GM19043 (cell line): ENCODE results near the gene KRTAP9-7.
"Not testable (repeated sequence)": the region's sequence is repeated elsewhere in the genome, so short reads cannot be mapped to it uniquely, and the experiment has no call there.

Experiments
- ATAC-seq: cut with Tn5 transposase; IDR thresholded peaks from one replicate; pipeline ENCODE4 v1.9.1; 2021; ENCODE audit warnings: low read depth; ENCODE audit not compliant: unreplicated experiment

KRTAP9-7 gene

DNA sequence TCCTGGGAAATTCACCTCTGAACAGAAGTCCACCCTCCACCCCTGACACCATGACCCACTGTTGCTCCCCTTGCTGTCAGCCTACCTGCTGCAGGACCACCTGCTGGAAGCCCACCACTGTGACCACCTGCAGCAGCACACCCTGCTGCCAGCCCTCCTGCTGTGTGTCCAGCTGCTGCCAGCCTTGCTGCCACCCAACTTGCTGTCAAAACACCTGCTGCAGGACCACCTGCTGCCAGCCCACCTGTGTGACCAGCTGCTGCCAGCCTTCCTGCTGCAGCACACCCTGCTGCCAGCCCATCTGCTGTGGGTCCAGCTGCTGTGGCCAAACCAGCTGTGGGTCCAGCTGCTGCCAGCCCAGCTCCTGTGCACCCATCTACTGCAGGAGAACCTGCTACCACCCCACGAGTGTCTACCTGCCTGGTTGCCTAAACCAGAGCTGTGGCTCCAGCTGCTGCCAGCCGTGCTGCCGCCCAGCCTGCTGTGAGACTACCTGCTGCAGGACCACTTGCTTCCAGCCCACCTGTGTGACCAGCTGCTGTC, at the start of gene KRTAP9-7:
TSS of gene KRTAP9-7 (plus strand) at position 51 of the 543 bp plus-strand sequence. CDS start at position 51, 0 bp downstream.
- ATAC-seq: not testable (repeated sequence)

DNA sequence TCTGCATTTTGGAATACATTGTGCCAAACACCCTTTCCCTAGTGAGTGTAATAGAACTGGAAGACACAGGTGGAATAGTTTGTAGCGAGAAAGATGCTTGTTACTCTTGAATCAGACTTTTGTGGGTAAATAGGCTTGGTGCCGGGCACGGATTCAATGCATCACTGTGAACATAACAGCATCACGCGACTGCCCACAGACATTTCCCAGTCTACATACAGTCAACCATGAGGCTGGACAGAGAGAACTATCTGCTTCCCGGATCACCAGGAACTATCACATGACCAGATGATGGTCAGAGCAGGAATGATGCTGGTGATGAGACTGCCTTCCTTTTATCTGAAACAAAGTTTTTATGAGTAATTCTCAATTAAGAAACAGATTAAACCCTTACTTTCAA, 49.4 kb upstream of the KRTAP9-7 start:
- no peak for ATAC-seq

DNA sequence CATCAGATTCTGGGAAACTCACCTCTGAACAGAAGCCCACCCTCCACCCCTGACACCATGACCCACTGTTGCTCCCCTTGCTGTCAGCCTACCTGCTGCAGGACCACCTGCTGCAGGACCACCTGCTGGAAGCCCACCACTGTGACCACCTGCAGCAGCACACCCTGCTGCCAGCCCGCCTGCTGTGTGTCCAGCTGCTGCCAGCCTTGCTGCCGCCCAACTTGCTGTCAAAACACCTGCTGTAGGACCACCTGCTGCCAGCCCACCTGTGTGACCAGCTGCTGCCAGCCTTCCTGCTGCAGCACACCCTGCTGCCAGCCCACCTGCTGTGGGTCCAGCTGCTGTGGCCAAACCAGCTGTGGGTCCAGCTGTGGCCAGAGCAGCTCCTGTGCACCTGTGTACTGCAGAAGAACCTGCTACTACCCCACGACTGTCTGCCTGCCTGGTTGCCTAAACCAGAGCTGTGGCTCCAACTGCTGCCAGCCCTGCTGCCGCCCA, 48.9 kb upstream of the KRTAP9-7 start, which contains the start of gene KRTAP9-2:
TSS of gene KRTAP9-2 (plus strand) at position 51 of the 498 bp plus-strand sequence. CDS start at position 58, 7 bp downstream.
- not testable (repeated sequence) for ATAC-seq

DNA sequence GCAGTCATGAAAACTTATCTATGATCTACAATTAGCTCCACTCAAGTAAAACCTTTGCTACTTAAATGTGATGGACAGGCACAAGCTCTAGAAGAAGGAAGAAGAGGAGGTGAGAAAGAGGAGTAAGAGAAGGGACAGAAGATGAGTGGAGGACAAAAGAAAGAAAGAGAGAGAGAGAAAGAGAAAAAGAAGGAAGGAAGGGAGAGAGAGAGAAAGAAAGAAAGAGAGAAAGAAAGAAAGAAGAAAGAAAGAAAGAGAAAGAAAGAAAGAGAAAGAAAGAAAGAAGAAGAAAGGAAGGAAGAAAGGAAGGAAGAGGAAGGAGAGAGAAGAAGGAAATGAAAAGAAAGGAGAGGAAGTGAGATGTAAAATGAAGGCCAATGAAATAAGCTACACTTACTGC, 45.4 kb upstream of the KRTAP9-7 start:
- ATAC-seq: no peak

- no peak for ATAC-seq
Measured at GRCh38 chr17:41231731-41232130, 43.8 kb upstream of the KRTAP9-7 start.

- ATAC-seq: not testable (repeated sequence)
Measured at GRCh38 chr17:41232399-41233105, 42.9 kb upstream of the KRTAP9-7 start, which contains the start of gene KRTAP9-3. KRTAP9-3 (plus strand) TSS chr17:41232449; CDS start chr17:41232502, 53 bp downstream.

DNA sequence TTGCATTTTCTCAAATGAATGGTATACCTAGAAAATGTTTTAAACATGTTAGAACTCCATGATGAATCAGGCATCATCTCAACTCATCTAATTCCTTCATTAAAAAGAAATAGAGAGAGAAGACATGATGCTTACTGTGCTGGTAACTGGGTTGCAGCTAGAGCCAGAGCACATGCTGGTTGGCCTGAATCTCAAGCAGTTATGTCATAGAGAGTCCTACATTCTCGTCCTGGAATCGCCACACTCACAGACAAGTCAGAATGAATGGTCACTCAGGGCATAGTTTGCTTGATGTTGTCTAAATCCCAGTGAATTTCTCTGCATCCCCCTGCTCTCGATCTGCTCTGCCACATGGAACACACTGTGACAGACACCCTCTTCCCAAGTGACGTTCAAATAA, 38.4 kb upstream of the KRTAP9-7 start:
- ATAC-seq: not testable (repeated sequence)

DNA sequence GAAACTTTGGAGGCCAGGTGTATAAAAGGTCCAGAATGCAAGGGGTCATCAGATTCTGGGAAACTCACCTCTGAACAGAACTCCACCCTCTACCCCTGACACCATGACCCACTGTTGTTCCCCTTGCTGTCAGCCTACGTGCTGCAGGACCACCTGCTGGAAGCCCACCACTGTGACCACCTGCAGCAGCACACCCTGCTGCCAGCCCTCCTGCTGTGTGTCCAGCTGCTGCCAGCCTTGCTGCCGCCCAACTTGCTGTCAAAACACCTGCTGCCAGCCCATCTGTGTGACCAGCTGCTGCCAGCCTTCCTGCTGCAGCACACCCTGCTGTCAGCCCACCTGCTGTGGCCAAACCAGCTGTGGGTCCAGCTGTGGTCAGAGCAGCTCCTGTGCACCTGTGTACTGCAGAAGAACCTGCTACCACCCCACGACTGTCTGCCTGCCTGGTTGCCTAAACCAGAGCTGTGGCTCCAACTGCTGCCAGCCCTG, 37.5 kb upstream of the KRTAP9-7 start, which contains the start of gene KRTAP9-8:
TSS of gene KRTAP9-8 (plus strand) at position 51 of the 489 bp plus-strand sequence. CDS start at position 104, 53 bp downstream.
- not testable (repeated sequence) for ATAC-seq

- ATAC-seq: not testable (repeated sequence)
Measured at GRCh38 chr17:41246995-41247787, 28.3 kb upstream of the KRTAP9-7 start.

GRCh38 chr17:41249637-41250240, 25.8 kb upstream of the KRTAP9-7 start, which contains the start of gene KRTAP9-4:
KRTAP9-4 (plus strand) TSS chr17:41249687; CDS start chr17:41249721, 34 bp downstream.
- not testable (repeated sequence) for ATAC-seq

GRCh38 chr17:41251261-41251660, 24.2 kb upstream of the KRTAP9-7 start:
- ATAC-seq: no peak

DNA sequence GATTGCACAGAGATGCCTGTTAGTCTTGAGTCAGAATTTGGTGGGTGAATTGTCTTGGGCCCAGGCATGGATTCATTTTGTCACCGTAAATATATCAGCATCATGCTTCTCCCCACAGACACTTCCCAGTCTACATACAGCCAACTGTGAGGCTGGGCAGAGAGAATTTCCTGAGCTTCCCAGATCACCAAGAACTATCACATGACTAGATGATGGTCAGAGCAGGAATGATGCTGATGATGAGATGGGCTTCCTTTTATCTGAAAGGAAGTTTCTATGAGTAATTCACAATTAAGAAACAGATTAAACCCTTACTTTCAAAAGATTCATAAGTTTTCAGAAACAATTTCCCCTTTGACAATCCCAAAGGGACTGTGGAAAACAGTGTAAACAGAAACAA, 20.6 kb upstream of the KRTAP9-7 start:
- ATAC-seq: no peak

DNA sequence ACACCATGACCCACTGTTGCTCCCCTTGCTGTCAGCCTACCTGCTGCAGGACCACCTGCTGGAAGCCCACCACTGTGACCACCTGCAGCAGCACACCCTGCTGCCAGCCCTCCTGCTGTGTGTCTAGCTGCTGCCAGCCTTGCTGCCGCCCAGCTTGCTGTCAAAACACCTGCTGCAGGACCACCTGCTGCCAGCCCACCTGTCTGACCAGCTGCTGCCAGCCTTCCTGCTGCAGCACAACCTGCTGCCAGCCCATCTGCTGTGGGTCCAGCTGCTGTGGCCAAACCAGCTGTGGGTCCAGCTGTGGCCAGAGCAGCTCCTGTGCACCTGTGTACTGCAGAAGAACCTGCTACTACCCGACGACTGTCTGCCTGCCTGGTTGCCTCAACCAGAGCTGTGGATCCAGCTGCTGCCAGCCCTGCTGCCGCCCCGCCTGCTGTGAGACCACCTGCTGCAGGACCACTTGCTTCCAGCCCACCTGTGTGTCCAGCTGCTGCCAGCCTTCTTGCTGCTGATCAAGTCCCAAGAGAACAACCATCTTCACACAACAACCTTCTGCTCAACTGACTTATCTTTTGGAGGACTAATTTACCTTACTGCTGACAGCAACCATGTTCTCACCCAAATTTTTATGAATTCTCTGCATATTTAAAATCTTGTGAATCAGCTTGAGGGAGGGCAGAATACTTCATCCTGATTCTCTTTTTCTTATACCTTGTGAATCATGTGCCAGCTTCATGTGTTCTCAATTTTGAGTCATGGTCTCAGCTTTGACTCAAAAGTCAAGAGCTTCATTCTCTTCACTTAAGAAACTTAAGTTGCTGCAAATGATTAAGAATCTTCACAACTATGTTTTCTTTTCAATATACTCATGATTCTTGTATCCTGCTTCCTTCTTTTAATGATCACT, 19.9 kb upstream of the KRTAP9-7 start, which contains the start of gene KRTAP9-9:
TSS of gene KRTAP9-9 (plus strand) at position 4 of the 910 bp plus-strand sequence.
- ATAC-seq: not testable (repeated sequence)

DNA sequence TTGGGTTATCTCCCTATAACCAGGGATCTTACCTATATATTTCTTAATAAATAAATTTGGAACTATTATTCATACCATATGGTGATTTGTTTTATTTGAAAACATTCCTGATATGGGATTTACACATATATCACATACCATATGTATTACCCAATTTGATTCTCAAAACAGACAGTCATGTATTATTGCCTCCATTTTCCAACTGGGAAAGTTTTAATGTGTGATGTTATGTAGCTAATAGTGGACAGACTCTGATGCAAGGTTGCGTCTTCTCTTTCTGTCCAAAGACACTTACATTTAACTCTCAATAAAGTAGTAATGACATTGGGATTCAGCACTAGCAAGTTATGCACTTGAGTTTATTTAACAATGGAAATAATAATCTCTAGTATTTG, 19.2 kb upstream of the KRTAP9-7 start:
- no peak for ATAC-seq

- ATAC-seq: no peak
Measured at GRCh38 chr17:41258406-41258805, 17.1 kb upstream of the KRTAP9-7 start.

GRCh38 chr17:41263212-41263611, 12.3 kb upstream of the KRTAP9-7 start:
- no peak for ATAC-seq

- ATAC-seq: no peak
Measured at GRCh38 chr17:41264599-41264998, 10.9 kb upstream of the KRTAP9-7 start.

DNA sequence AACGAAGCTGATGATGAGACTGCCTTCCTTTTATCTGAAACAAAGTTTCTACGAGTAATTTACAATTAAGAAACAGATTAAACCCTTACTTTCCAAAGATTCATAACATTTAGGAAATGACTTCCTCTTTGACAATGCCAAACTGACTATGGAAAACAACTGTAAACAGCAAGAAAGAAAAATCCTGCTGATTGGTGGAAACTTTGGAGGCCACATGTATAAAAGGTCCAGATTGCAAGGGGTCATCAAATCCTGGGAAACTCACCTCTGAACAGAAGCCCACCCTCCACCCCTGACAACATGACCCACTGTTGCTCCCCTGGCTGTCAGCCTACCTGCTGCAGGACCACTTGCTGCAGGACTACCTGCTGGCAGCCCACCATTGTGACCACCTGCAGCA, 10.4 kb upstream of the KRTAP9-7 start, which contains the start of gene KRTAP9-6:
TSS of gene KRTAP9-6 (plus strand) at position 301 of the 400 bp plus-strand sequence. CDS start at position 301, 0 bp downstream.
- ATAC-seq: no peak

GRCh38 chr17:41267711-41268110, 7.8 kb upstream of the KRTAP9-7 start:
- ATAC-seq: no peak
